Thyroid gland (tissue), 4 donors: ENCODE data around the gene CRY1. TPM values are rescaled to one million over a fixed set of nuclear protein-coding genes. Genes with fewer than 3 reads are reported as not detected.

Source experiments
- DNase-seq, 2 donors: peaks; one replicate each; pipeline ENCODE4 v3.0.0-alpha.2; 2019
- H3K27ac ChIP-seq, 3 donors: fragments of 200-600 bp; sonication (generic); 1 replicate in 2 of 3; 2 replicates in 1 of 3; pipeline ENCODE4 v1.5.1; 2016 to 2019; ENCODE audit warnings: mild to moderate bottlenecking in 1 of 3, moderate library complexity in 1 of 3
- H3K27me3 ChIP-seq: fragments of 200-600 bp; sonication (generic); one replicate; pipeline ENCODE4 v1.5.1; 2019
- H3K36me3 ChIP-seq, 2 donors: fragments of 200-600 bp; sonication (generic); one replicate each; pipeline ENCODE4 v1.5.1; 2016 to 2019
- H3K4me1 ChIP-seq, 2 donors: fragments of 200-600 bp; sonication (generic); one replicate each; pipeline ENCODE4 v1.5.1; 2017 to 2019
- H3K4me3 ChIP-seq, 3 donors: fragments of 200-600 bp; sonication (generic); replicated peaks in 1 of 3; 1 replicate in 2 of 3; 2 replicates in 1 of 3; pipeline ENCODE4 v1.5.1; 2016; ENCODE audit warnings: mild to moderate bottlenecking in 1 of 3
- H3K9me3 ChIP-seq: fragments of 200-600 bp; sonication (generic); one replicate; pipeline ENCODE4 v1.5.1; 2017
- POLR2A ChIP-seq, 2 donors: fragments of 450-650 bp; IDR thresholded peaks; one replicate each; pipeline ENCODE4 v1.6.1; 2017; ENCODE audit warnings: antibody characterized with exemption in 2 of 2, mild to moderate bottlenecking in 2 of 2, moderate library complexity in 1 of 2
- WGBS, 2 donors: methylation state at CpG; one replicate each; pipeline ENCODE4 v1.1.5; 2017; 5-methylcytosine and 5-hydroxymethylcytosine counted together
- intact Hi-C: fragments of 100-400 bp; cut with DNase I; formaldehyde crosslinking; loops from one replicate; pipeline ENCODE4 v1.15.1; 2023
- total RNA-seq, 4 donors: library from RNA; depleted of rRNA; stranded (reverse); fragments of >200 nt; gene quantifications; one replicate each; pipeline ENCODE4 v1.2.3, GENCODE V29; 2016
- TF ChIP-seq, protein P1 (sequence below), 6 experiments: fragments of 200-600 bp in 3 of 6; fragments of 450-650 bp in 3 of 6; sonication (generic) in 3 of 6; IDR thresholded peaks; one replicate each; pipeline ENCODE4 v1.5.1; 2016 to 2019; ENCODE audit warnings: antibody characterized with exemption in 6 of 6, mild to moderate bottlenecking in 2 of 6, inconsistent platforms in 1 of 6, moderate library complexity in 1 of 6

CRY1 gene
- total RNA-seq, 4 donors from 2014 or later = 53.3 to 68.8 (median 61.7) TPM

DNA sequence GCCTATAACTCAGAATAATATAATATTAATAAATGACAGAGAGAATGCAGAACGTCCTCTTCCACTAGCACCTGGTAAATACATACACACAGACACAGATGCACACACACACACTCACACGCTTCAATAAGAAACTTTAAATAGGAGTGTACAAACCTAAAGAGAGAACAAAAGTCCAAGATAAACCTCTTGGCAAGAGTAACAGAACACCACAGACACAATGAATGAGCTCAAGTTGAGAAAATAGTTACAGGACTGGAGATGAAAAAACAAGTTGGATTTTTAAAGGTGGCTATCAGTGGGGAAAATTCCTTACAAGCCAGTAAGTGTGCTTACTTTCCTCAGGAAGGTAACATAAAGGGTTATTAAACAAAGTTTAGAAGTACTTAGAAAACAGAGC, 35.2 kb downstream of the CRY1 start:
- intact Hi-C loops = no loop called here
- H3K27me3 ChIP-seq = no peaks in the 10 kb centered on the region
- no peaks in the 10 kb centered on the region for H3K36me3 ChIP-seq
- H3K9me3 ChIP-seq = no peaks in the 10 kb centered on the region
- 42 to 51% methylated on average over 2 of the region's 2 CpGs for WGBS, 2 donors
- DNase-seq = no peak
- H3K4me3 ChIP-seq = no peak overlapping the region
- TF ChIP-seq, protein P1, sequence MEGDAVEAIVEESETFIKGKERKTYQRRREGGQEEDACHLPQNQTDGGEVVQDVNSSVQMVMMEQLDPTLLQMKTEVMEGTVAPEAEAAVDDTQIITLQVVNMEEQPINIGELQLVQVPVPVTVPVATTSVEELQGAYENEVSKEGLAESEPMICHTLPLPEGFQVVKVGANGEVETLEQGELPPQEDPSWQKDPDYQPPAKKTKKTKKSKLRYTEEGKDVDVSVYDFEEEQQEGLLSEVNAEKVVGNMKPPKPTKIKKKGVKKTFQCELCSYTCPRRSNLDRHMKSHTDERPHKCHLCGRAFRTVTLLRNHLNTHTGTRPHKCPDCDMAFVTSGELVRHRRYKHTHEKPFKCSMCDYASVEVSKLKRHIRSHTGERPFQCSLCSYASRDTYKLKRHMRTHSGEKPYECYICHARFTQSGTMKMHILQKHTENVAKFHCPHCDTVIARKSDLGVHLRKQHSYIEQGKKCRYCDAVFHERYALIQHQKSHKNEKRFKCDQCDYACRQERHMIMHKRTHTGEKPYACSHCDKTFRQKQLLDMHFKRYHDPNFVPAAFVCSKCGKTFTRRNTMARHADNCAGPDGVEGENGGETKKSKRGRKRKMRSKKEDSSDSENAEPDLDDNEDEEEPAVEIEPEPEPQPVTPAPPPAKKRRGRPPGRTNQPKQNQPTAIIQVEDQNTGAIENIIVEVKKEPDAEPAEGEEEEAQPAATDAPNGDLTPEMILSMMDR (IDR thresholded peaks at IDR 0.05) = no peak
- no peak for TF ChIP-seq POLR2A (IDR thresholded peaks at IDR 0.05)
- peak overlapping the region in 1 of 3 donors; percentile 34 for H3K27ac ChIP-seq
- H3K4me1 ChIP-seq = peaks cover 6 to 14% of the 10 kb centered on the region in 2 donors

DNA sequence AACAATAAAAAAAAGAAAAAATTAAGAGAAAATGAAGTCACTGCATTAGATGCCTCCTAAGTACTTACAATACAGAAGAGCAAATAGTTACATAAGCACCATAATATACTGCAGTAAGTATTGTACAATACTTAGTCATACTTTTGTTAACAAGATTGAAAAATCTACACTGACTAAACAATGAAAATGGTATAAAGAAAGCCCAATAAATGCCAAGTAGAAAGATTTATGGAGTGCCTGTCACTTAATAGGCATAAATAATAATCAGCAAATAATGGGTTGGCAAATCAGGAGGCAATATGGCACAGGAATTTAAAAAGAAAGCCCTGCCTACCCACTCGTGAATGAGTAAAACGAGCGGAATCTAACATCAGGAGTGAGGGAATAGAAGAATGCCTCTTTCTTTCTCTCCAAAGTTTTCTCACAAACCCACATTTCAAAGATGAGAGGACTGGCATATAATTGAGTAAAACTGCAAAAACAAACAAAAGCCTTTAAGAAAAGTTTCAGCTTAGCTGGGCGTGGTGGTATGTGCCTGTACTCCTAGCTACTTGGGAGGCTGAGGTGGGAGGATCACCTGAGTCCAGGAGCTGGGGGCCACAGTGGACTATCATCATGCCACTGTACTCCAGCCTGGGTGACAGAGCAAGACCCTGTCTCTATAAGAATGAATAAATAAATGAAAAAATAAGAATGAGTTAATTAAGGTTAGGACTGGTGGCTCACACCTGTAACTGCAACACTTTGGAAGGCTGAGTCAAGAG, 36.1 kb downstream of the CRY1 start:
- Histone ChIP-seq H3K9me3 (no peaks in the 10 kb centered on the region), H3K4me3 (no peak overlapping the region), H3K27ac (peak overlapping the region in 2 of 3 donors; percentile 8 to 34), H3K4me1 (peaks cover 6 to 14% of the 10 kb centered on the region in 2 donors), H3K36me3 (no peaks in the 10 kb centered on the region), H3K27me3 (no peaks in the 10 kb centered on the region)
- TF ChIP-seq, protein P1 (IDR thresholded peaks at IDR 0.05) = no peak
- intact Hi-C loops = no loop called here
- DNase-seq = no peak
- WGBS, 2 donors = 78 to 81% methylated on average over 4 of the region's 4 CpGs

DNA sequence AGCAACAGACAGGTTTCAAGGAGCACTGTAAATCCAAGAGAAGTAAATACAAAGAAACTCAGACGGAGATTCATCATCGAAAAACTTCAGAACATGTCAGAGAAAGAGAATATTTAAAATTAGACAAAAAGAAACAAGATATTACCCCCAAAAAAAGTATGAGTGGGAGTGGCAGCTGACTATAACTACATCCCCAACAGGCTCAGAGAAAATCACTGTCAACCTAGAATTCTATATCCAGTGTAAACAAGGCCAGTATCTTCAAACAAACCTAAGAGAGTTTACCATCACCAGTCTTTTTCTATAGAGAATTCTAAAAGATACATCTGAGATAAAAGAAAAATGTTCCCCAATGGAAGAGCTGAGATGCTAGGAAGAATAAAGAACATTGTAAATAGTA, 39.6 kb downstream of the CRY1 start:
- no peak overlapping the region for H3K4me3 ChIP-seq
- H3K27me3 ChIP-seq = no peaks in the 10 kb centered on the region
- no peaks in the 10 kb centered on the region for H3K36me3 ChIP-seq
- intact Hi-C loops = no loop called here
- H3K27ac ChIP-seq = no peak overlapping the region
- no peak for DNase-seq
- TF ChIP-seq, protein P1 (IDR thresholded peaks at IDR 0.05) = no peak
- no peak for TF ChIP-seq POLR2A (IDR thresholded peaks at IDR 0.05)
- H3K9me3 ChIP-seq = no peaks in the 10 kb centered on the region
- 93 to 98% methylated on average over 2 of the region's 2 CpGs for WGBS, 2 donors
- peaks cover 6 to 14% of the 10 kb centered on the region in 2 donors for H3K4me1 ChIP-seq

DNA sequence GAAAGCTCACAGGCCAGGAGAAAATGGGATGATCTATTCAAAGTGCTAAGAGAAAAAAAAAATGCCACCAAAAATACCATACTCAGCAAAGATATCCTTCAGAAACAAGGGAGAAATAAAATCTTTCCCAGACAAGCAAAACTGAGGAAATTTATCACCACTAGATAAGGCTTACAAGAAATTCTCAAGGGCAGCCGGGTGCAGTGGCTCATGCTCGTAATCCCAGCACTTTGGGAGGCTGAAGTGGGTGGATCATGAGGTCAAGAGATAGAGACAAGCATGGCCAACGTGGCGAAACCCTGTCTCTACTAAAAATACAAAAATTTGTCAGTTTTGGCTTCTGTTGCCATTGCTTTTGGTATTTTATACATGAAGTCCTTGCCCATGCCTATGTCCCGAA, 48.2 kb downstream of the CRY1 start:
- H3K4me3 ChIP-seq = no peak overlapping the region
- TF ChIP-seq, protein P1 (IDR thresholded peaks at IDR 0.05) = no peak
- no peak for TF ChIP-seq POLR2A (IDR thresholded peaks at IDR 0.05)
- intact Hi-C loops = no loop called here
- H3K36me3 ChIP-seq = no peaks in the 10 kb centered on the region
- DNase-seq = no peak
- 81 to 82% methylated on average over 5 of the region's 5 CpGs for WGBS, 2 donors
- no peak overlapping the region for H3K27ac ChIP-seq
- H3K27me3 ChIP-seq = no peaks in the 10 kb centered on the region
- no peaks in the 10 kb centered on the region for H3K9me3 ChIP-seq
- no peaks in the 10 kb centered on the region for H3K4me1 ChIP-seq

DNA sequence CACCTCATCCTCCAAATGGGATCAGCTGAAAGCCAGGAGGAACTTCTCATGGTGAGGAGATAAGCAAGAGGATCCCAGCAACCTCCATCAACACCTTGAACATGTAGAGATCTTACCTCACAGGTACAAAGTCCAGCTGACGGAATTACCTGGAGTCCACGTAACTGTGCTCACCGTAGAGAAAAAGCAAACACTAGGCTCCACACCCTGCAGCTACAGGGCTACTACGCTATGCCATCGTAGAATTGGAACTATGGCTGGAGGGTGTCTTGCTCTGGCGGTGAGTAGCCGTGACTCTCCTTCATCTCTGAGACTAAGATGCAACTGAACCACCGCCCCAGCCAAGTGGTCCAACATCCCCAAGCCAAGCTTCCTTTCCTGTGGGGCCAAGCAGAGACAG, 50.5 kb downstream of the CRY1 start:
- 84 to 87% methylated on average over 8 of the region's 8 CpGs for WGBS, 2 donors
- H3K4me3 ChIP-seq = no peak overlapping the region
- H3K27me3 ChIP-seq = no peaks in the 10 kb centered on the region
- TF ChIP-seq, protein P1 (IDR thresholded peaks at IDR 0.05) = no peak
- TF ChIP-seq POLR2A (IDR thresholded peaks at IDR 0.05) = no peak
- H3K36me3 ChIP-seq = no peaks in the 10 kb centered on the region
- intact Hi-C loops = no loop called here
- H3K4me1 ChIP-seq = no peaks in the 10 kb centered on the region
- H3K27ac ChIP-seq = no peak overlapping the region
- no peaks in the 10 kb centered on the region for H3K9me3 ChIP-seq
- no peak for DNase-seq
